GM13977 (cell line): ENCODE measurements around the gene COX7B2.
A peak's percentile ranks its signal among the peaks of the same experiment; 100 is the strongest.

Experiments used
- DNase-seq: peaks from one replicate; pipeline ENCODE4 v3.0.0; 2012; ENCODE audit warnings: low spot score
- in situ Hi-C: fragments of 300-500 bp; cut with MboI; formaldehyde crosslinking; loops from one replicate; pipeline ENCODE4 v1.12.0; 2022; ENCODE audit warnings: low sequenced_read_pairs, low pct_unique_long_range_greater_than_20kb, mixed read lengths, inconsistent platforms; ENCODE audit not compliant: unreplicated experiment
- TF ChIP-seq, protein P1 (sequence below): IDR thresholded peaks from 2 replicates; pipeline ENCODE4 v1.5.1; 2012; ENCODE audit warnings: mild to moderate bottlenecking, control low read depth; ENCODE audit not compliant: insufficient read depth; ENCODE audit errors: extremely low read depth, missing control alignments

COX7B2 gene

DNA sequence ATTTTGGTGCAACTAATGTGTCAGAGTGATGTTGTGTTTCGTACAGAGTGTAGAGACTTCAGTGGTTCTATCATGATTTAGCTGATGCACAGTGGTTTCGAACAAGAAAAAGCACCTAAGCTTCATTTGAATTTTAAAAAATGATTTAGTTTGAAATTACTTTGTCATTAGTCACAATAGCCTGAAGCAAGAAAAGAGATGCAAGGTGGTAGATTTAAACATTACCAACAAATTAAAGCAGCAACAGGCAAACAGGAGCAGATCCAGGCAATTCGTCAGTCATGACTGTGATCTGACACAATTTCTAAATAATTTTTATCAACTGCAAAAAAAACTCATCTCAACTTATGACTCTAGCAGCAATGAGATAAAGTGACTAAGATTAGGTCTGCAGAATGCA, 24.6 kb upstream of the COX7B2 start:
- in situ Hi-C loops, result loop anchor here (25.0 kb wide), 1 partner anchor 454 kb away; no protein-coding TSS in a partner anchor
- DNase-seq, result no peak
- TF ChIP-seq, protein P1, sequence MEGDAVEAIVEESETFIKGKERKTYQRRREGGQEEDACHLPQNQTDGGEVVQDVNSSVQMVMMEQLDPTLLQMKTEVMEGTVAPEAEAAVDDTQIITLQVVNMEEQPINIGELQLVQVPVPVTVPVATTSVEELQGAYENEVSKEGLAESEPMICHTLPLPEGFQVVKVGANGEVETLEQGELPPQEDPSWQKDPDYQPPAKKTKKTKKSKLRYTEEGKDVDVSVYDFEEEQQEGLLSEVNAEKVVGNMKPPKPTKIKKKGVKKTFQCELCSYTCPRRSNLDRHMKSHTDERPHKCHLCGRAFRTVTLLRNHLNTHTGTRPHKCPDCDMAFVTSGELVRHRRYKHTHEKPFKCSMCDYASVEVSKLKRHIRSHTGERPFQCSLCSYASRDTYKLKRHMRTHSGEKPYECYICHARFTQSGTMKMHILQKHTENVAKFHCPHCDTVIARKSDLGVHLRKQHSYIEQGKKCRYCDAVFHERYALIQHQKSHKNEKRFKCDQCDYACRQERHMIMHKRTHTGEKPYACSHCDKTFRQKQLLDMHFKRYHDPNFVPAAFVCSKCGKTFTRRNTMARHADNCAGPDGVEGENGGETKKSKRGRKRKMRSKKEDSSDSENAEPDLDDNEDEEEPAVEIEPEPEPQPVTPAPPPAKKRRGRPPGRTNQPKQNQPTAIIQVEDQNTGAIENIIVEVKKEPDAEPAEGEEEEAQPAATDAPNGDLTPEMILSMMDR, result no peak

DNA sequence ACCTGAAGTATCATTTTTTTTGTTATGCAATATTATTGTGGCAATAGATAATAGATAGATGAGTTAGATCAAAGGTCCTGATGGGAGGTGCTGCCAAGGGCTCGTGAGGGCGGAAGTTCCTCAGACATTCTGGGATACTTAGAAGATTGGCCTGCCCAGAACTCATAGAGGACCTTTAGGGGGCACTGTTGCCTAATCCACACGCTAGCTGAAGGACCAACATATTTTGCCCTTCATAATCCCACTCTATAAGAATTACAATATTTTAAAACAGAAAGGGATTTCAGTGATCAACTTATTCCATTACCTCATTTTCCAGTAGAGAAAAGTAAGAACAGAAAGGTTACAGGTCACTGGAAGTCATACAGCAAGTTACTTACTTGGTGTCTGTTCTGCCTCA, 22.9 kb upstream of the COX7B2 start:
- DNase-seq, result no peak
- in situ Hi-C loops, result loop anchor here (25.0 kb wide), 1 partner anchor 455 kb away; no protein-coding TSS in a partner anchor
- TF ChIP-seq, protein P1, result peak; percentile 74

DNA sequence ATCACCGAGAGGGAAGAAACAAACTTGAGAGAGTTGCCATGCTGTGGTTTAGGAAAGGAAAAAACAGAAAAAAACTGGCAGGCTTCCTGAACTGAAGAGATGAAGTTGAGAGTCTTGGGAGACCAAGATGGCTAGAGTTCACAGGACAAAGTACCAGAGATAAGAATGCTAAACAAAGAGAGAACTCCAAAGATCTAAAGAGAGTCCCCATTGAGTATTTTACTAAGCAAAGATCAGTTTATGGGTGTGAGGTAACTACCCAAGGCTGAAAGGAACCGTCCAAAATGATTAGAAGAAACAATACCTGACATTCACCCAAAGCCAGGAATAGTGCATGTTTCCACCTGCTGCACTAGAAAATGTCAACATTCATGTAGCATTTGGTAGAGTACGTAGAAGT, 21.8 kb upstream of the COX7B2 start:
- TF ChIP-seq, protein P1, result no peak
- in situ Hi-C loops, result loop anchor here (25.0 kb wide), 1 partner anchor 456 kb away; no protein-coding TSS in a partner anchor
- DNase-seq, result no peak

DNA sequence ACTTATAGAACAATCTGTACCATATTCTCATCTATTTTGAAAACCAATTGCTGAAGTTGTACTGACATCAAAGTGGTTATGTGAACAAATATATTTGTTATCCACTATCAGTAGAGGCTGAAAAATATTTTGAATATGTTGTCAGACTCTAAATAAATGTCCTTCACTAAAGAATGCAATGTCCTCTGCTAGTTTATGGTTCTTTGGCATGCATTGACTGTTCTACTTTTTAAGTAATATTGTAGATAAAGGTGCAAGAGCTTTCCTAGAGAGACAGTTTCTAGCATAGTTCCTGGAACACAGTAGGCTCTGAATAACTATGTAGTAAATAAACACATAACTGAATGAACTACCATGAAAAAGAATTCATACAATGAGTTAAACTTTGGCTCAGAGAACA, 18.2 kb upstream of the COX7B2 start:
- in situ Hi-C loops, result loop anchor here (25.0 kb wide), 1 partner anchor 460 kb away; no protein-coding TSS in a partner anchor
- no peak for DNase-seq
- TF ChIP-seq, protein P1, result no peak

DNA sequence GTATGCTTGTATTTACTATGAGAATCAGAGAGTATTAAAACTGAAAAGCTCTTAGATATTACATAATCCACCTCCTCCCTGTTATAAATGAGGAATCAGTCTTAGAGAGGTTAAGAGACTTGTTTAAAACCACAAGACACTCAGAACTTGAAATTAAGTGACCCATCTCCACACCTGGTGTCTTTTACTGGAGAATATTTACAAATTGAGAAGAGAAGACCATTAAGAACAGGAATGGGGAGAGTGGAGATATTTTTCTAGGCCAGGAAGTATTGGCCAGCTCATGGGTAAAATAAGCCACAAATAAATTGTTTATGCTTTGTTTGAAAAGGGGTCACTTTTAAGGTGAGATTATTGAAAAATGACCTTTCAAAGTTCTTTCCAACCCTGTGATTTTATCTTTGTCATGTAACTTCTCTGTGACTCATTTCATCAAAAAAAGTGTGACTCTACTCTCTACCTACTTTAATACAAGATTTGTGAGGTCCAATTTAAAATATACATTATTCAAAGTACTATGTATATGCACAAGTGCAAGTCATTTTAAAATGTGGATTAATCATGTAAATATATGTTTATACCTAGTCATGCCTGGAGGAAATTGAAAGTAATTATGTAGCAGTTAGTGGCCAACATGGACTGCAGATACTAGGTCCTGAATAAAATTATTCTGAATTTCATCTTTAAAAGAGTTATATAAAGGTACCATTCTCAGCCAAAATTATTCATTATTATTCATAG, 15.9 kb upstream of the COX7B2 start:
- DNase-seq, result no peak
- in situ Hi-C loops, result loop anchor here (25.0 kb wide), 1 partner anchor 462 kb away; no protein-coding TSS in a partner anchor
- TF ChIP-seq, protein P1, result no peak

DNA sequence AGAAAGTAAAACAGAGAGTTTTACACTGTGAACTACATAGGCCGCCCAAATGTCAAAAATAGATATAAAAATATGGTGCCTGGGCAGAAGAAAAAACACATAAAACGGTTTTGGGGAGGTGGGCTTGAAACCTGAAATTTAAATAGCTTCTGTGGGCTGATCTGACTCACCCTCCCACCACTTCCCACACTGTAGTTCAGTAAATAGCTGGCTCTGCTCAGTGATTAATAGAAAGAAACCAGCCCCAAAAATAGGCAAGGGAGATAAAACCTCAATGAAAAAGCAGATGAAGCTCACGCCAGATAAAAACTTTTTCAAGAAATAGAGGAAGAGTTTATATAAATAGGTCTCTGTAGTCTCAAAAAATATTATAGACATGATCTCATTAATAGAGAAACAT, 13.2 kb upstream of the COX7B2 start:
- DNase-seq, result no peak
- TF ChIP-seq, protein P1, result no peak
- in situ Hi-C loops, result no loop called here
